H1 (cell line): ENCODE measurements around the gene CTIF.

Experiments
- ASH2L ChIP-seq: fragments of 200-600, 300-600 bp; sonication (generic); IDR thresholded peaks from one replicate; pipeline ENCODE4 v1.7.1; 2017; ENCODE audit warnings: low read length
- CBX8 ChIP-seq: fragments of 300-800, 300-1000 bp; sonication (generic); IDR thresholded peaks from 2 replicates; pipeline ENCODE4 v1.7.1; 2016; ENCODE audit warnings: low read depth, low read length, borderline replicate concordance
- CEBPB ChIP-seq: IDR thresholded peaks from 2 replicates; pipeline ENCODE4 v1.6.1; 2012; ENCODE audit warnings: low read depth, low read length
- JUND ChIP-seq: IDR thresholded peaks from 2 replicates; pipeline ENCODE4 v1.6.1; 2011; ENCODE audit warnings: mild to moderate bottlenecking, improper control_type of control experiment, low read length
- RAD21 ChIP-seq, 2 experiments: IDR thresholded peaks in 1 of 2; conservative IDR thresholded peaks in 1 of 2; 2 replicates each; pipeline ENCODE4 v1.6.1; 2011; ENCODE audit warnings: low read depth in 2 of 2, low read length in 2 of 2, improper control_type of control experiment in 1 of 2, inconsistent platforms in 1 of 2, mild to moderate bottlenecking in 1 of 2, moderate library complexity in 1 of 2
- SAP30 ChIP-seq: fragments of 300-600 bp; sonication (generic); IDR thresholded peaks from 2 replicates; pipeline ENCODE4 v1.7.1; 2012; ENCODE audit warnings: low read length, moderate library complexity, mild to moderate bottlenecking, inconsistent platforms; ENCODE audit not compliant: insufficient read depth, insufficient replicate concordance
- SP2 ChIP-seq: IDR thresholded peaks from 2 replicates; pipeline ENCODE4 v1.6.1; 2012; ENCODE audit warnings: mild to moderate bottlenecking, low read length, inconsistent platforms
- SUZ12 ChIP-seq: fragments of 200-600 bp; sonication (generic); IDR thresholded peaks from 2 replicates; pipeline ENCODE4 v1.6.1; 2012; ENCODE audit warnings: mild to moderate bottlenecking, inconsistent platforms, low read length, moderate library complexity, mixed read lengths
- TF ChIP-seq, protein P1 (sequence below): IDR thresholded peaks from 2 replicates; pipeline ENCODE4 v1.6.1; 2012; ENCODE audit warnings: inconsistent platforms

DNA sequence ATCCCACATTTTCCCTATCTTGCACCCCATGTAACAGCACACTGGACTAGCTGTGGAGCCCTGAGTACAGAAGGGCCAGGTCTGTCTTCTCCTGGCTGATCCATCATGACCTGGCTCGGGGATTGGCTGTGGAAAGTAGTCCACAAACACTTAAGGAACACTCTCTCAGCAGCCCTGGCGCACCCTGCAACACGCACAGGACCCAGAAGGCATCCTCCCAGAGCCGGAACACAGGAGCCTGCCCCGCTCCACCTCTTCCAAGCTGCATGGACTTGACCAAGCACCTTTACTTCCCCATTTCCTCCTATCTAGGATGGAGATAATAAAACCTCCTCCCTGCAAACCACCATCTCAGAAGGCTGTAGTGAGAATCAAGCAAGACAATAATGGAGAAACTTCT lies 151.7 kb downstream of the CTIF start:
- TF ChIP-seq CBX8 (no peak), SAP30 (no peak), JUND (no peak), ASH2L (no peak), RAD21 (IDR thresholded peaks at IDR 0.05 in 1 of 2, conservative IDR thresholded peaks at IDR 0.05 in 1 of 2; ENCODE audit: low read depth in 2 of 2, low read length in 2 of 2) (no peak), SP2 (no peak), CEBPB (no peak), SUZ12 (no peak)
- TF ChIP-seq, protein P1, sequence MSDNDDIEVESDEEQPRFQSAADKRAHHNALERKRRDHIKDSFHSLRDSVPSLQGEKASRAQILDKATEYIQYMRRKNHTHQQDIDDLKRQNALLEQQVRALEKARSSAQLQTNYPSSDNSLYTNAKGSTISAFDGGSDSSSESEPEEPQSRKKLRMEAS = no peak
